ENCODE data around the gene POU3F4.

The POU3F4 gene

GRCh38 chrX:83508006-83508405 lies at the start of gene POU3F4:
POU3F4 (plus strand) TSS chrX:83508290; CDS start chrX:83508325, 35 bp downstream.
- DNase-seq (ENCODE audit: low read depth), result no peak
- Histone ChIP-seq H3K9me3 (ENCODE audit: control insufficient read depth, low read length) (peaks cover 6% of the 10 kb centered on the region), H3K27me3 (replicated peaks; ENCODE audit: control insufficient read depth, insufficient read depth, low read length) (peaks cover 51% of the 10 kb centered on the region), H3K4me1 (ENCODE audit: control insufficient read depth, insufficient read depth, low read length) (no peaks in the 10 kb centered on the region), H3K36me3 (ENCODE audit: control insufficient read depth, insufficient read depth, low read length, severe bottlenecking) (no peaks in the 10 kb centered on the region), H3K4me3 (ENCODE audit: low read length) (no peak within 1 kb of the TSS), H3K9ac (ENCODE audit: low read length) (no peak within 1 kb of the TSS)

GRCh38 chrX:83469551-83469950 lies 38.5 kb upstream of the POU3F4 start:
- no peaks in the 10 kb centered on the region for H3K36me3 ChIP-seq (ENCODE audit: control insufficient read depth, insufficient read depth, low read length, severe bottlenecking)
- H3K9me3 ChIP-seq (ENCODE audit: control insufficient read depth, low read length), result no peaks in the 10 kb centered on the region
- no peaks in the 10 kb centered on the region for H3K4me1 ChIP-seq (ENCODE audit: control insufficient read depth, insufficient read depth, low read length)
- DNase-seq (ENCODE audit: low read depth), result peak; percentile 23
- H3K27me3 ChIP-seq (replicated peaks; ENCODE audit: control insufficient read depth, insufficient read depth, low read length), result no peaks in the 10 kb centered on the region
- H3K9ac ChIP-seq (ENCODE audit: low read length), result no peak overlapping the region
- H3K4me3 ChIP-seq (ENCODE audit: low read length), result no peak overlapping the region

GRCh38 chrX:83495898-83496297 lies 12.2 kb upstream of the POU3F4 start:
- no peaks in the 10 kb centered on the region for H3K4me1 ChIP-seq (ENCODE audit: control insufficient read depth, insufficient read depth, low read length)
- no peak for DNase-seq (ENCODE audit: low read depth)
- no peaks in the 10 kb centered on the region for H3K36me3 ChIP-seq (ENCODE audit: control insufficient read depth, insufficient read depth, low read length, severe bottlenecking)
- no peak overlapping the region for H3K9ac ChIP-seq (ENCODE audit: low read length)
- H3K4me3 ChIP-seq (ENCODE audit: low read length), result no peak overlapping the region
- peaks cover 6% of the 10 kb centered on the region for H3K27me3 ChIP-seq (replicated peaks; ENCODE audit: control insufficient read depth, insufficient read depth, low read length)
- no peaks in the 10 kb centered on the region for H3K9me3 ChIP-seq (ENCODE audit: control insufficient read depth, low read length)

- Histone ChIP-seq H3K4me1 (ENCODE audit: control insufficient read depth, insufficient read depth, low read length) (no peaks in the 10 kb centered on the region), H3K9me3 (ENCODE audit: control insufficient read depth, low read length) (peaks cover 6% of the 10 kb centered on the region), H3K4me3 (ENCODE audit: low read length) (no peak overlapping the region), H3K27me3 (replicated peaks; ENCODE audit: control insufficient read depth, insufficient read depth, low read length) (peaks cover 40% of the 10 kb centered on the region), H3K9ac (ENCODE audit: low read length) (no peak overlapping the region), H3K36me3 (ENCODE audit: control insufficient read depth, insufficient read depth, low read length, severe bottlenecking) (no peaks in the 10 kb centered on the region)
- no peak for DNase-seq (ENCODE audit: low read depth)
These were observed 7.1 kb upstream of the POU3F4 start for GRCh38 chrX:83501003-83501402.

- Histone ChIP-seq H3K36me3 (ENCODE audit: control insufficient read depth, insufficient read depth, low read length, severe bottlenecking) (no peaks in the 10 kb centered on the region), H3K27me3 (replicated peaks; ENCODE audit: control insufficient read depth, insufficient read depth, low read length) (peaks cover 45% of the 10 kb centered on the region), H3K9me3 (ENCODE audit: control insufficient read depth, low read length) (peaks cover 6% of the 10 kb centered on the region), H3K9ac (ENCODE audit: low read length) (no peak overlapping the region), H3K4me3 (ENCODE audit: low read length) (no peak overlapping the region), H3K4me1 (ENCODE audit: control insufficient read depth, insufficient read depth, low read length) (no peaks in the 10 kb centered on the region)
- DNase-seq (ENCODE audit: low read depth), result no peak
These were observed 6.6 kb upstream of the POU3F4 start for GRCh38 chrX:83501530-83501929.

- H3K27me3 ChIP-seq (replicated peaks; ENCODE audit: control insufficient read depth, insufficient read depth, low read length), result peaks cover 53% of the 10 kb centered on the region
These were observed 3.2 kb upstream of the POU3F4 start for GRCh38 chrX:83504721-83505479.

GRCh38 chrX:83508526-83509253 lies 600 bp downstream of the POU3F4 start:
- Histone ChIP-seq H3K36me3 (ENCODE audit: control insufficient read depth, insufficient read depth, low read length, severe bottlenecking) (no peaks in the 10 kb centered on the region), H3K9me3 (ENCODE audit: control insufficient read depth, low read length) (peaks cover 6% of the 10 kb centered on the region), H3K9ac (ENCODE audit: low read length) (no peak overlapping the region), H3K27me3 (replicated peaks; ENCODE audit: control insufficient read depth, insufficient read depth, low read length) (peaks cover 44% of the 10 kb centered on the region), H3K4me1 (ENCODE audit: control insufficient read depth, insufficient read depth, low read length) (no peaks in the 10 kb centered on the region), H3K4me3 (ENCODE audit: low read length) (no peak overlapping the region)
- DNase-seq (ENCODE audit: low read depth), result no peak

More at GRCh38 chrX:83504721-83505479, 3.2 kb upstream of the POU3F4 start:
- no peaks in the 10 kb centered on the region for H3K4me1 ChIP-seq (ENCODE audit: control insufficient read depth, insufficient read depth, low read length)
- H3K9me3 ChIP-seq (ENCODE audit: control insufficient read depth, low read length), result peaks cover 11% of the 10 kb centered on the region
- H3K9ac ChIP-seq (ENCODE audit: low read length), result no peak overlapping the region
- no peaks in the 10 kb centered on the region for H3K36me3 ChIP-seq (ENCODE audit: control insufficient read depth, insufficient read depth, low read length, severe bottlenecking)
- H3K4me3 ChIP-seq (ENCODE audit: low read length), result no peak overlapping the region
- no peak for DNase-seq (ENCODE audit: low read depth)

- no peak overlapping the region for H3K4me3 ChIP-seq (ENCODE audit: low read length)
- no peaks in the 10 kb centered on the region for H3K36me3 ChIP-seq (ENCODE audit: control insufficient read depth, insufficient read depth, low read length, severe bottlenecking)
- DNase-seq (ENCODE audit: low read depth), result no peak
- H3K9me3 ChIP-seq (ENCODE audit: control insufficient read depth, low read length), result peaks cover 6% of the 10 kb centered on the region
- H3K27me3 ChIP-seq (replicated peaks; ENCODE audit: control insufficient read depth, insufficient read depth, low read length), result peaks cover 44% of the 10 kb centered on the region
- H3K9ac ChIP-seq (ENCODE audit: low read length), result no peak overlapping the region
- H3K4me1 ChIP-seq (ENCODE audit: control insufficient read depth, insufficient read depth, low read length), result no peaks in the 10 kb centered on the region
These were observed 1.2 kb downstream of the POU3F4 start for GRCh38 chrX:83509254-83509801.

GRCh38 chrX:83510510-83511062 lies 2.5 kb downstream of the POU3F4 start:
- DNase-seq (ENCODE audit: low read depth), result no peak
- Histone ChIP-seq H3K9ac (ENCODE audit: low read length) (no peak overlapping the region), H3K4me1 (ENCODE audit: control insufficient read depth, insufficient read depth, low read length) (no peaks in the 10 kb centered on the region), H3K27me3 (replicated peaks; ENCODE audit: control insufficient read depth, insufficient read depth, low read length) (peaks cover 32% of the 10 kb centered on the region), H3K9me3 (ENCODE audit: control insufficient read depth, low read length) (peaks cover 6% of the 10 kb centered on the region), H3K36me3 (ENCODE audit: control insufficient read depth, insufficient read depth, low read length, severe bottlenecking) (no peaks in the 10 kb centered on the region), H3K4me3 (ENCODE audit: low read length) (no peak overlapping the region)

- Histone ChIP-seq H3K9me3 (ENCODE audit: control insufficient read depth, low read length) (peaks cover 6% of the 10 kb centered on the region), H3K4me3 (ENCODE audit: low read length) (no peak overlapping the region), H3K9ac (ENCODE audit: low read length) (no peak overlapping the region), H3K36me3 (ENCODE audit: control insufficient read depth, insufficient read depth, low read length, severe bottlenecking) (no peaks in the 10 kb centered on the region), H3K4me1 (ENCODE audit: control insufficient read depth, insufficient read depth, low read length) (no peaks in the 10 kb centered on the region), H3K27me3 (replicated peaks; ENCODE audit: control insufficient read depth, insufficient read depth, low read length) (peaks cover 27% of the 10 kb centered on the region)
- no peak for DNase-seq (ENCODE audit: low read depth)
These were observed 3.1 kb downstream of the POU3F4 start for GRCh38 chrX:83511208-83511607.

- Histone ChIP-seq H3K9me3 (ENCODE audit: control insufficient read depth, low read length) (peaks cover 6% of the 10 kb centered on the region), H3K4me3 (ENCODE audit: low read length) (no peak overlapping the region), H3K9ac (ENCODE audit: low read length) (no peak overlapping the region), H3K36me3 (ENCODE audit: control insufficient read depth, insufficient read depth, low read length, severe bottlenecking) (no peaks in the 10 kb centered on the region), H3K4me1 (ENCODE audit: control insufficient read depth, insufficient read depth, low read length) (no peaks in the 10 kb centered on the region), H3K27me3 (replicated peaks; ENCODE audit: control insufficient read depth, insufficient read depth, low read length) (peaks cover 24% of the 10 kb centered on the region)
- no peak for DNase-seq (ENCODE audit: low read depth)
These were observed 4.0 kb downstream of the POU3F4 start for GRCh38 chrX:83512111-83512510.
